Ramos (cell line): Measurements from ENCODE around the gene ADCK1.
"Not testable (repeated sequence)": the region's sequence is repeated elsewhere in the genome, so short reads cannot be mapped to it uniquely, and the experiment has no call there.

Experiments used
- in situ Hi-C: fragments of 300-500 bp; cut with MboI; formaldehyde crosslinking; loops from one replicate; pipeline ENCODE4 v1.14.3; 2022; ENCODE audit warnings: low sequenced_read_pairs; ENCODE audit not compliant: unreplicated experiment

The ADCK1 gene

DNA sequence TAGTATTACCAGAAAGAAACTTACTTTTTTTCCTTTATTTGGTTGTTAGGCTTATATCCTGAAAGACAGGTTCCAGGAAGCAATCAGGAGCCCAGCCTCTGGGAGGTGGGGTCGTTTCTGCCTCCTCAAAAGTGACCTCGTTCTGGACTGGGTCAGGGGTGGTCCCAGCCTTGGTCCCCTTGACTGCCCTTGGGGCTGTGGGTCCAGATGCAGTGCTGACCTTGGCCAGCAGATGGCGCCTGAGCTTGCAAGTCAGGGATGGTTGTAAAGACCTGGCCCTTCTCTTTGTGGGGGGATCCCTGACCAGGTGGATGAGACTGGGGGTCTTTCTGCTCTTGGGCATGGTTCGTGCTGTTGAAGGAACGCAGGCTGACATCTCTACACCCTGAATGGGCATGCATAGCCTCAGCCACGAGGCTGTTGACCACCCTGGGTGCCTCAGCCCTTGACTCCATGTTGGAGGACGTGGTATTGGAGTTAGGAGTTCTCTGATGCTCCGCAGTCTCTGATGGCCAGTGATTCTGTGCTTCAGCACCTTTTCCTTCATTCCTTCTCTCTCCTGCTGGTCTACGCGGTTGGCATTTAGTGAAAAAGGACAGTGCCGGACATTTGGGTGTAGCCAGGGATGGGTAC lies 62.4 kb downstream of the ADCK1 start:
- in situ Hi-C loops = no loop called here

DNA sequence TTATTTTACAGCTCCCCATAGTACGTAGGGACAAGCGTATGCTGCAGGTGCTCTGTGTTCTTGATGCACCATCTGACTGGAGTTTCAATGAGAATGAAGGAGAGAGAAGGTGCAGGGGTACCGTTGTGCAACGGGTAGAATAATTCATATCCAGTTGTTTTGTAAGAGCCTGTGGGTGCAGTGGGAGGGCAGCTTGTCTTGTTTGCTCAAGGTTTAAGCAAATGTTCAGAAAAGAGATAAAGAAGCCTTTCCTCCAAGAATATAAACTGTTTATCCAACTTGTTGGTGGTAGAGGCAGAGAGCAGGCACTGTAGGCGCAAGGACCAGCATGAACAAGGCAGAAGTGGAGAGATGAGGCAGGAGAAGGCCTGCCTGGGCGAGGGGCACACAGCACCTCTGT lies 64.2 kb downstream of the ADCK1 start:
- in situ Hi-C loops = no loop called here

GRCh38 chr14:77864580-77864979 lies 64.7 kb downstream of the ADCK1 start:
- in situ Hi-C loops = no loop called here

GRCh38 chr14:77865455-77865854 lies 65.5 kb downstream of the ADCK1 start:
- in situ Hi-C loops = no loop called here

DNA sequence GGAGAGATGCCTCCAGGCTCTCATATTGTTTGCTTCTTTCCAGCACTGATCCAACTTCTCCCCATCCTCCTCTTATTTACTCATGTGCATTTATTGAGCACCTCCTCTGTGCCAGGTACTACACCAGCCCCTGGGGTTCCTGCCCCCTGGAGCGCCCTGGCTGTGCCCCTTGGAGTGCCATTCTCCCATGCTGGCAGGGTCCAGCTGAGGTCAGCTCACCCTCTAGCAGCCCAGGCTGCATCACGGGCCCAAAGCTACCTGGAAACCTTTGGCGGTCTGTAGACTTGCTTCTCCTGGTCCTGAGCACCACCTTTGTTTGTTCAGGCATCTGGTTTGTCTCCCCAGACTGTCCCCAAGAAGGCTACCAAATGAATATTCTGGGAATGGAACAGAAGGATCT lies 67.0 kb downstream of the ADCK1 start:
- in situ Hi-C loops = no loop called here

GRCh38 chr14:77867476-77867875 lies 67.6 kb downstream of the ADCK1 start:
- in situ Hi-C loops = no loop called here

DNA sequence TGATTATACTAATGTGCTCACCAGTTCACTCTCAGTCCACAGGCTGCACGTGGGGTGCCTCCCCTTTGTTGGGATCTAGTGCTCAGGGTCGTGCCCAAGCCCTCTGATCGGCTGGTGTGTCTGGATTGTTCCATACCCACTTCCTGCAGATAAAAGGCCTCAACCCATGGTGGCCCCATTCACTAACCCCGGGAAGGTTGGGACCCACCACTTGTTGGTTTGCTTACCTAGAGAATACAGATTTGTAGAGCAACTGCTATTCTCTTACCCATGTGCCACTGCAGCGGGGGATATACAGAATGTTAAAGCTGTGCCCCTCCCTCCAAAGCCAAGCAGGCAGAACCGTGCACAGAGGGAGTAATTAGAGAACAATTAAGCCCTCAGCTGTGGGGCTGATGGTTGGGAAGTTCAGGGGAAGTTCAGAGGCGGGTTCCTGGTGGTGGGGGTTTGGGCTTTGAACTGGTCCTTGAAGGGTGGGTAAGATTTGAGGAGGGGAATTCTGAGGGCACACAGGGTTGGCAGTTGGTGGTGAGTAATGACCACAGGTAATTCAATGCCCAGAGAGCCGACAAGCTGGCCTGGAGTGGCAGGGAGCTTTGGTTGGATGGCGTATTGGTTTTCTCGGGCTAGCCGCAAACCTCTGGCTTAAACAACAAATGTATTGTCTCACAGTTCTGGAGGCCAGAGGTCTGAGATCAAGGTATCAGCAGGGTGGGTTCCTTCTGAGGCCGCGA lies 68.8 kb downstream of the ADCK1 start:
- in situ Hi-C loops = no loop called here

DNA sequence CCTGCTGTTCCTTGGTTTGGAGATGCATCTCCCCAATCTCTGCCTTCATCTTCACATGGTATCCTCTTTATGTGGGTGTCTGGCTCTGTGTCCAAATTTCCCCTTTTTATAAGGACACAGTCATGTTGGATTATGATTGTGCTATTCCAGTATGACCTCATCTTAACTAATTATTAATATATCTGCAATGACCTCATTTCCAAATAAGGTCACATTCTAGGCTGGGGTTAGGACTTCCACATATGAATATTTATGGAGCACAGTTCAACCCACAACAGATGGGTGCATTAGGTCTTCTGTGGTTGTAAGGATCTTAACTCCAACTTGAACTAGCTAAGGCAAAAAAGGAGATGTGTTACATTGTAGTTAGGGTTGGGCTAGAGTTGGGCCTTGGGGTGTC lies 69.4 kb downstream of the ADCK1 start:
- in situ Hi-C loops = no loop called here

- in situ Hi-C loops = no loop called here
These were observed 70.7 kb downstream of the ADCK1 start for GRCh38 chr14:77870646-77871045.

- in situ Hi-C loops = no loop called here
These were observed 72.2 kb downstream of the ADCK1 start for GRCh38 chr14:77872152-77872551.

GRCh38 chr14:77872983-77873382 lies 73.1 kb downstream of the ADCK1 start:
- in situ Hi-C loops = no loop called here

GRCh38 chr14:77878783-77879182 lies 78.9 kb downstream of the ADCK1 start:
- in situ Hi-C loops = no loop called here

DNA sequence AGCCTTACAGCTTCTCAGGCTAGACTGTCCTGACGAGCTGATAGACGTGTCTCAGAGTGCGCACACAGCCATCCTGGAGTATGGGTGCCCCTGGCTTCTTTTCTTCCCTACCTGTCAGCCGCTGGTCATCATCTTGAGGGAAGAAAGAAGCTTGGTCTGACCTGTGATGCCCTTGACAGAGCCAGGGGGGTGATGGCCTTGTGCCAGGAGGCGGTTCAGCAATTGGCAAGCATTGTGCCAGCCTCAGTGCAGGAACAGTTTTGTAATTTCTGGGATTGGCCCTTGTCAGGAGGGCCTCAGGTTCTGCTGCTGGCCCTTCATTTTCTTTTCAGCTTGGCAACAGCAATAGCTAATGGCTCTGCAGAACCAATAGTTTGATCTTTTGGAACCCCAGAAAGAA lies 80.1 kb downstream of the ADCK1 start:
- in situ Hi-C loops = no loop called here

GRCh38 chr14:77882098-77882497 lies 82.2 kb downstream of the ADCK1 start:
- in situ Hi-C loops = no loop called here

GRCh38 chr14:77882636-77883035 lies 82.7 kb downstream of the ADCK1 start:
- in situ Hi-C loops = no loop called here

DNA sequence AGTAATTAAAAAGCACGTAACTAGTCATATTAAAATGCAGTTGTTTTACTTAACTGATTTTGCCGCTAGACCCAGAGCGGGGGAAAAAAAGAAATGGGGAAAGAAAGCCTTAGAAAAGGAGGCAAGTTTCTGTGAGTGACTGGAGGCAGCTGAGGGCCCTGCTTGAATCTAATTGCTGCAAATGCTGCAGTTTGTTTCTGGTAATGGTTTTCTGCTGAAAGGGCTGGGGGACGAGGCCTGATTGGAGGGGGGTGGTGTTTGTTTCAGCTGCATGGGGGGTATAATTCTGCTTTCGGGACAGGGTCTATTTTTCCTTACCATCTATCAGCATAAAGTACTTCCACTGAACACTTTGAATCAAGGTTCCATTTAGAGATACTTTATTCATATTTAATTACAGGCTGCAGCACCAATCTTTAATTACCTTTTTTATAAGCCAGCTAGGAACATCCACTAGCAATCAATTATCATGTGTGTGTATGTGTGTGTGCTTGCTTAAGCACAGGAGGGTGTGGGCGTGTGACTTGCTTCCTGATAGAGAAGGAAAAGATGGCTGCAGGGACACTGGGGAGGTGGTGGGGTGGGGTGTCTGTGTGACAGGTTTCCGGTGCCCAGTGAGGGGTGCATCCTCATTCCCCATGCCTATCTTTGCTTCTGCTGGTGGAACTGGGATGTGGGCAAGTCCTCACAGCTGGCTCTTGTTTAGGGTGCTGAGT lies 83.4 kb downstream of the ADCK1 start:
- in situ Hi-C loops = no loop called here

GRCh38 chr14:77883847-77884238 lies 83.9 kb downstream of the ADCK1 start:
- in situ Hi-C loops = no loop called here

DNA sequence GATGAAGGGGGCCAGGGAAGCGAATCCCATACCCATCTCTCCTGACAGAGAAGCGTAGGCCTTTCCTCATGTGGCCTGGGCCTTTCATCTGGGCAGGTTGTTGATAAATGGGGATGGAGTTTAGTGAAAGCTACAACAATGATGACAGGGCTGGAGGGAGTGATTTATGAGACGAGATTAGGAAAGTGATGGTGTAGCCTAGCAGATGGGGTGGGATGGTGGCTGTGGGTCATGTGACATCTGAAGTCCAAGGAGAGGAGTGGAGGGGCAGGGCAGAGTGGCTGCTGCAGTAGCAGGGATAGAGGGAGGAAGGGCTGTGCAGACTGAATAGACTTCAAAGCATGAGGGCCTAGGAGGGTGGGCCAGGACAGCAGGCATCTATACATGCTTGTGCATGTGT lies 85.5 kb downstream of the ADCK1 start:
- in situ Hi-C loops = no loop called here

DNA sequence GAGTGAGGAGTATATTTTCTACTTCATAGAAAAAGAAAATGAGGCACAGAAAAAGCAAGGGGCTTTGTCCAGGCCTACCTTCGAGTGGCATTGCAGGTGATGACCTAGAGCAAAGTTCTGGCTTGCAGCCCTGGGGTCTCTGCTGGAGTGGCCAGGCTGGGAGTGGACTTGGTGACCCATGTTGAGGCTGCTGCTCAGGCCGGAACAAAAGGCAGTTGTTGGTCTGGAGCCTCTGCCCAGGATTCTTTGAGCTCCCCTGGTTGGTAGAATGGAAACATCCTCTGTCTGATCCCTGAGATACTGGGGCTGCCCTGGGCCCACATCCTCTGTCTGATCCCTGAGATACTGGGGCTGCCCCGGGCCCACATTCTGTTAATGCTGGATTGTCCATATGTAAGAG lies 86.1 kb downstream of the ADCK1 start:
- in situ Hi-C loops = no loop called here

- in situ Hi-C loops = not testable (repeated sequence)
These were observed 89.0 kb downstream of the ADCK1 start for GRCh38 chr14:77888903-77889302.

DNA sequence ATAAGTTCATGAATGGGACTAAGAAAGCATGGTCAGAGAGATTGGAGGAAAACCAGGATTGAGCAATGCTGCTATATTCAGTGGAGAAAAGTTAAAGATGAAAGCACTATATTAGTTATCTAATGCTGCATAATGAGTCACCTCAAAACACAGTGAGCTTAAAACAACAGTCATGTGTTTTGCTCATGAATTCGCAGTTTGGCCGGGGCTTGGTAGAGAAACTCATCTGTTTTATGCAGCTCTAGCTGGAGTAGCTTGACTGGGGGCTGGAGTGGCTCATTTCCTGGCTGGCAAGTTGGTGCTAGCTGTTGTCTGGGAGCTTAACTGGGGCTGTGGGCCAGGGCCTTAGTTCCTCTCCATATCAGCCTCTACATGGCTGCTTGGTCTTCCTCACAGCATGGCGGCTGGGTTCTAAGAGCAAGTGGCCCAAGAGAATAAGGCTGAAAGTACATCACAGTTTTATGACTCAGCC lies 90.1 kb downstream of the ADCK1 start:
- in situ Hi-C loops = no loop called here
